ENCODE results near the gene SUCLG2.

Gene SUCLG2

GRCh38 chr3:67654099-67654843 lies at the start of gene SUCLG2:
TSS of gene SUCLG2 (minus strand) at chr3:67654612. CDS start at chr3:67654586, 26 bp downstream.
- peak; percentile 60 to 69 (median 64) for DNase-seq (ENCODE audit: low read depth in 2 of 3, low spot score in 2 of 3)

DNA sequence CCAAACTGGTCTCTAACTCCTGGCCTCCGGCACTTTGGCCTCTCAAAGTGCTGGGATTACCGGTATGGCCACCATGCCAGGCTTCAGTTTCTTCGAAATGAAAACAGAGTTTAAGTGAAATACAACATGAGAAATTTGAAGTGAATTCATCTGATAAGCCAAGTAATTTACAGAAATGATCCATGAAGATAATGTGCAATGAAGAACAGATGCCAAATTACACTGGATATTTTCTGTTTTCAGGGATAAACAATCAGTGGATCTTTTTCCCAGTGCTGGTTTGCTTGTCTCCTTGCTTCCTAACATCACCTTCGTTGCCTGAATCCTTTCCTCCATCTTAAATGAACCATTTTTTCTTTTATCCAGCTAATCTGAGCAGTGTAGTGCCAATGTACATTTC lies 46.2 kb upstream of the SUCLG2 start:
- no peak for DNase-seq (ENCODE audit: low read depth in 2 of 3, low spot score in 2 of 3)

GRCh38 chr3:67699882-67700281 lies 45.5 kb upstream of the SUCLG2 start:
- no peak for DNase-seq (ENCODE audit: low read depth in 2 of 3, low spot score in 2 of 3)

GRCh38 chr3:67692621-67693020 lies 38.2 kb upstream of the SUCLG2 start:
- no peak for DNase-seq (ENCODE audit: low read depth in 2 of 3, low spot score in 2 of 3)

DNA sequence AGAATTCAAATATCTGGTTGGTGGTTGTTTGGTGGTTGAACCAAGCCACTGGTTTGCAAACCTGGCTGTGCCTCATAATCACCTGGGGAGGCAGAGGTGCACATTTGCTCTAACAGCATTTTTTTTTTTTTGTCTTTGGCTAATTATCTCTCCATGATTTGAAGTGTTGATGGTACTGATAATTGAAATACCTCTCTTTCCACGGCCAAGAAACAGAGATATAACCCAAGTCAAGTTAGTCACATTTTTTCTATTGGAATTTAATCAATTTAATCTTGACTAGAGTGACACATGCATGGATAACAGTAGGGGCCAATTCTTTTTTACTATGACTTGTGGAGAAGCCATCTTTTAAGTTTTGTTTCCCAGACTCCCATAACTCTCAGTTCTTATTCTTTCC lies 37.5 kb upstream of the SUCLG2 start:
- DNase-seq (ENCODE audit: low read depth in 2 of 3, low spot score in 2 of 3): no peak

DNA sequence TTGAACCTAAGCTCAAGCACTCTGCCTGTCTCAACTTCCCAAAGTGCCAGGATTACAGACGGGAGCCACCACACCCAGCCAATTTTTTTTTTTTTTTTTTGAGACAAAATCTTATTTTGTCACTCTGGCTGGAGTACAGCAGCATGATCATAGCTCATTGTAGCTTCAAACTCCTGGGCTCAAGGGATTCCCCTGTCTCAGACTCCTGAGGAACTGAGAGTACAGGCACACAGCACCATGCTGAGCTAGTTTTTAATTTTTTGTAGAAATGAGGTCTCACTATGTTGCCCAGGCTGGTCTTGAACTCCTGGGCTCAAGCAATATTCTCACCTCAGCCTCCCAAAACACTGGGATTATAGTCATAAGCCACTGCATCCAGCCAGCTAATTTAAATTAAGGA lies 36.8 kb upstream of the SUCLG2 start:
- DNase-seq (ENCODE audit: low read depth in 2 of 3, low spot score in 2 of 3): no peak

DNA sequence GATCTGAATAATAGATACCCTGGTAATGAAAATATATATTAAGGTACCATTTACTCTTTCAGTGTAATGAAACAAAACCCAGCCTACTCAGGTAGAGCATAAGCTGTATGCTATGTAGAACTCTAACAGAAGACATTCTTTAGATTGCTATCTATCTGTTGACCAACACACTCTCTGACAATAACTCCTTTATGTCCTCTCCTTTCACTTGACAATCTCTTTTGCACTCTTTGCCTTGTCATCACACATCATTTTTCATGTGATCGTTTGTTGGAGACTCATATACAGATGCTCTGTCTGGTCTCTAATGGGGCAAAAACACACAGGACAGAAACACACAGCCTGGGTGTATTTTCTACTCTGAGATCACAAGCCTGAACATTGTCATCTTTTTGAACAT lies 35.4 kb upstream of the SUCLG2 start:
- DNase-seq (ENCODE audit: low read depth in 2 of 3, low spot score in 2 of 3): no peak

GRCh38 chr3:67688231-67688630 lies 33.8 kb upstream of the SUCLG2 start:
- no peak for DNase-seq (ENCODE audit: low read depth in 2 of 3, low spot score in 2 of 3)

- DNase-seq (ENCODE audit: low read depth in 2 of 3, low spot score in 2 of 3): no peak
Measured at GRCh38 chr3:67686069-67686468, 31.7 kb upstream of the SUCLG2 start.

- DNase-seq (ENCODE audit: low read depth in 2 of 3, low spot score in 2 of 3): no peak
Measured at GRCh38 chr3:67685499-67685898, 31.1 kb upstream of the SUCLG2 start.

DNA sequence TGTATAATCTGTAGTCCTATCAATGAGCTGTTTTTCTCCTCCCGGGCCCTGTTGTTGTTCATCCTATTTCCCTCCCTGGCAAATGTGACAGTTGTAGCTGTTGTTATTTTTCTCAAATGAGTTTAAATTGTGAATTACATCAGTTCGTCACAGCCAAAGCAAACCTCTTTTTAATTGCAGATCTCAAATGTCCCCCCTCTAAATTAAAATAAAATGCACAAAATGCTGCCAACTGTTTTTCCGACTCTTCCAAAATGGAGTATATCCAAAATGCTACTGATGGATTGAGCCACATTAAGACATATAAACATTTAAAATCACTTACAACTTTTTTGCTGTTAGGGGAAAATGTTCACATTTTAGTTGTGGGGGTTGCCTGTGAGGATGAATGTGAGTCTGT lies 29.8 kb upstream of the SUCLG2 start:
- no peak for DNase-seq (ENCODE audit: low read depth in 2 of 3, low spot score in 2 of 3)

DNA sequence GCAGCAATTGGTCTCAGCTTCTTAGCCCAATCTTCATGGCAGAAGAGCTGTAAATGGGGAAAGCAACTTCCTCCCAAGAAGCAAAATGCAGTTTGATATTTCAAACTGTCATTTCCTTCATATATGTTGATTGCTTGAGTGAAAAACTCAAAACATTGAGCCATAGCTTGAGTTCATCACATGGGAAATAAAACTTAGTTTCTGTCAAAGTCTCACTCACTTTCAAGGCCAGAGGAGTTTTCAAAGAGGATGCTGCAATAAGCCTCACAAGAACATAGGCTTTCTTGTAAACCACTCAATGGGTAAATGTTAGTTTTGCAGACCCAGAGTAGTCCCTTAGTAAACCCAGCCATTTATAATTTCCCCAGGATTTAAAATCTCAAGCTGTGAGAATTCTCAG lies 29.1 kb upstream of the SUCLG2 start:
- no peak for DNase-seq (ENCODE audit: low read depth in 2 of 3, low spot score in 2 of 3)

DNA sequence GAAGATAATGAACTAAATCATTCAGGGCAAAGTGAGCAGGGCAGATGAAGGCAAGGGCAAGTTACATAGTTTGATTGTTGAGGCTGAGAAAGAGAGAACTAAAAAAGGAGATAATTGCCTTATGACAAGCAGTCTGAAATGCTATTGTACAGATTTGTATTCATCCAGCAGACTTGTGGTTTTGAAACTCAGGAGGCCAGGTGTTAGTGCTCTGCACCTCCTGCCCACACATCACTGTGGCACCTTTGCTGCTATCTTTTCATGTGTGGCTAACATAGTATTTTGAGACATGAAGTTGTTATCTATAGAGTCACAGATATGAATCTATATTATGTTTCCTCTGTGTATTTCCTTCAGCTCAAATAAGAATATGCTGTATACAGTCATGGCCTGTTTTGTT lies 24.3 kb upstream of the SUCLG2 start:
- no peak for DNase-seq (ENCODE audit: low read depth in 2 of 3, low spot score in 2 of 3)

DNA sequence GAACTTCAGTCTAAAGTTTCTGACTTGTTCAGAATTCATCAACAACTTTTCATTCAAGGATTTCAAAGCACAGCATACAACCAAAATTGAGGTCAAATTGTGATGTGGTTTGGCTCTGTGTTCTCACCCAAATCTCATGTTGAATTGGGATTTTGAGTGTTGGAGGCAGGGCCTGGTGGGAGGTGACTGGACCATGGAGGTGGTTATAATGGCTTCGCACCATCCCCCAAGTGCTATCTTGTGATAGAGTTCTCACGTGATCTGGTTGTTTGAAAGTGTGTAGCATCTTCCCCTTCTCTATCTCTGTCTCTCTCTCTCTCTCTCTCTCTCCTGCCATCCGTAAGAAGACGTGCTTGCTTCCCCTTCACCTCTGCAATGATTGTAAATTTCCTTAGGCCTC lies 19.6 kb upstream of the SUCLG2 start:
- no peak for DNase-seq (ENCODE audit: low read depth in 2 of 3, low spot score in 2 of 3)

DNA sequence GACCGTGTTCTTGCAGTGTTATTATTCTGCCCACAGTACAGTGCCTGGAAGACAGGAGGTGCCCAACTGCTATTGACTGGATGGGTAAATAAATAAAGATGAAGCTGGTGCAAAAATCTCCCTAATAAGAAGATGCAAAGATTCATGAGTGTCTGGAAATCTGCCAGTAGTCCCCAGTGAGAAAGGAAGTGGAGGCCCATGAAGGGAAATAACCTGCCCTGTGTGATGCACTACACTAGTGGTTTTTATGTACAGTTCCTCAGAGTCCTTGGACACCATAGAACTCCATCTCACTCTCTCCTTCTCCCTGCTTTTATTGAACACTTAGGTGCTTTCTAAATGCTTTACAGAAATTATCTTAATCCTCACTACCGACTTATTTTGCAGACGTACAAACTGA lies 8.3 kb upstream of the SUCLG2 start:
- no peak for DNase-seq (ENCODE audit: low read depth in 2 of 3, low spot score in 2 of 3)

GRCh38 chr3:67661089-67661488 lies 6.7 kb upstream of the SUCLG2 start:
- no peak for DNase-seq (ENCODE audit: low read depth in 2 of 3, low spot score in 2 of 3)

GRCh38 chr3:67657192-67657591 lies 2.8 kb upstream of the SUCLG2 start:
- no peak for DNase-seq (ENCODE audit: low read depth in 2 of 3, low spot score in 2 of 3)

DNA sequence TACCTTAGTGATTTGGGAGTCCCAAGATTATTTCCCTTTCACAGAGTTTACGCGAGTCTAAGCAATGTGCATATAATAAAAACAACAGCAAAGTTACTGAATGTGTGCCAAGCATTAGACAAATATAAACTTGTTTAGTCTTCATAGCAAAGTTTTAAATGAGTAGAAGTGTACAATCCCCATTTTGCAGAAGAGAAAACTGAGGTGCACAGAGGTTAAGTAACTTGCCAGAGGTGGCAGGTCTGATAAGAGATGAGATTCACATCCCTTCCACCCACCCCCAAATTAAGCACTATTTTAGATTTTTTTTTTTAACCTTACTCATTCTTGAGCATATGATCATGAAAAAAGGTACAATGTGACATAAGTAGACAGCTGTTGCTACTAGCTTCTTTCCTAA lies 2.2 kb upstream of the SUCLG2 start:
- no peak for DNase-seq (ENCODE audit: low read depth in 2 of 3, low spot score in 2 of 3)

GRCh38 chr3:67655364-67656121 lies 1.1 kb upstream of the SUCLG2 start:
- peak; percentile 28 to 70 (median 42) for DNase-seq (ENCODE audit: low read depth in 2 of 3, low spot score in 2 of 3)

GRCh38 chr3:67654844-67655177 lies 399 bp upstream of the SUCLG2 start:
- DNase-seq (ENCODE audit: low read depth in 2 of 3, low spot score in 2 of 3): no peak

- no peak for DNase-seq (ENCODE audit: low read depth in 2 of 3, low spot score in 2 of 3)
Measured at GRCh38 chr3:67653425-67654098, 850 bp downstream of the SUCLG2 start.

GRCh38 chr3:67650084-67650483 lies 4.3 kb downstream of the SUCLG2 start:
- no peak for DNase-seq (ENCODE audit: low read depth in 2 of 3, low spot score in 2 of 3)

All from activated CD8-positive, alpha-beta memory T cell treated with anti-CD3 and anti-CD28 coated beads for 48 hours (primary cell).